NT2/D1 (cell line): Measurements from ENCODE around the gene PANK2.
"Not testable (repeated sequence)": the region's sequence is repeated elsewhere in the genome, so short reads cannot be mapped to it uniquely, and the experiment has no call there.

Experiments used
- DNase-seq: peaks from one replicate; pipeline ENCODE4 v3.0.0-alpha.2; 2011; ENCODE audit warnings: low read depth, low spot score
- H3K27me3 ChIP-seq: 2 replicates; pipeline ENCODE4 v1.6.0; 2011; ENCODE audit warnings: mild to moderate bottlenecking; ENCODE audit not compliant: insufficient read length, insufficient read depth
- H3K36me3 ChIP-seq: 2 replicates; pipeline ENCODE4 v1.6.1; 2011; ENCODE audit warnings: mild to moderate bottlenecking, low read length, mixed read lengths; ENCODE audit not compliant: insufficient read depth, insufficient read length
- H3K4me1 ChIP-seq: 2 replicates; pipeline ENCODE4 v1.5.1; 2011; ENCODE audit not compliant: insufficient read depth, insufficient read length
- H3K4me3 ChIP-seq: 2 replicates; pipeline ENCODE4 v1.5.1; 2011; ENCODE audit warnings: low read depth; ENCODE audit not compliant: insufficient read length
- H3K9ac ChIP-seq: 2 replicates; pipeline ENCODE4 v1.6.0; 2011; ENCODE audit warnings: low read depth; ENCODE audit not compliant: insufficient read length
- H3K9me3 ChIP-seq: 2 replicates; pipeline ENCODE4 v1.5.1; 2011; ENCODE audit warnings: mild to moderate bottlenecking, low read length; ENCODE audit not compliant: insufficient read depth
- SUZ12 ChIP-seq: IDR thresholded peaks from 2 replicates; pipeline ENCODE4 v1.6.1; 2011; ENCODE audit not compliant: insufficient read length, insufficient read depth; ENCODE audit errors: extremely low read depth
- YY1 ChIP-seq: IDR thresholded peaks from 2 replicates; pipeline ENCODE4 v1.6.1; 2011; ENCODE audit not compliant: insufficient read length, insufficient read depth
- ZNF274 ChIP-seq: IDR thresholded peaks from 2 replicates; pipeline ENCODE4 v1.6.1; 2011; ENCODE audit warnings: mild to moderate bottlenecking, low read depth, low read length

The PANK2 gene

DNA sequence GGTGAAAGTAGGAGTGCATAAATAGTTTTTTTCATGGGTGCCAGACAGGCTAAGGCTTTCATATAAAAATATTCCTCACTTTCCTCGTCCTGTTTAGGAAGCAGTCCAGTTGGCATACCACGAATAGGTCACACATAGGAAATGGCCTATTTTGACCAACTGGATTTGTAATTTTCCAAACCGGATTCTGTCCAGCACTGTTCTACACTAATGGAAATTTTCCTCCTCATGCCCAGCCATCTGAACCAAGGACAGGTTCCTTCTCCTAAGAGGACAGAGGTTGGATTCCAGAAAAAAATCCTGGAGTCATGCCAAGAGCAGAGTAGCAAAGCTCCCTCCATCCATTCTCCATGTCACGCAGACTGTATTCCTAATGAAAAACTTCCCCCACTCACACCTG is 43.1 kb downstream of the PANK2 start:
- DNase-seq: no peak
- Histone ChIP-seq H3K4me3 (no peak overlapping the region), H3K27me3 (no peaks in the 10 kb centered on the region), H3K9me3 (no peaks in the 10 kb centered on the region), H3K9ac (no peak overlapping the region), H3K36me3 (peaks cover 26% of the 10 kb centered on the region), H3K4me1 (no peaks in the 10 kb centered on the region)
- TF ChIP-seq ZNF274 (no peak), SUZ12 (no peak), YY1 (no peak)

DNA sequence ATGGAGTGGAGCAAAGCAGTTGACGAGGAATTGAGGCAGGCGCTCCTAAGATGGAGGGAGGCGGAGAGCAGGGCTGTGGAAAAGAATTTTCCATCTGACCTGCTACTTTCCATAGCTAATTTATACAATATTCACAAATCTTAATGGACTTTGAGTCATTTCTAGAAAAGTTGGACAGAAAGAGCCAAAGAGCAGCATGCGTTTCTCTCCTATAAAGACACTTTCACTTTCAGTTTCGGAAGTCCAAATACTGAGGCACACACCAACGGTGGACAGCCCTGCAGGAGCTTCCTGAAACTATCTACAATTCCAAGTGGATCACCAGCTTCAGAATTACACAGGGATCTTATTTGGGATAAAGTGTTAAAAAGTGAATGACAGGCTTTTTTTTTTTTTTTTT is 43.5 kb downstream of the PANK2 start:
- H3K4me1 ChIP-seq: no peaks in the 10 kb centered on the region
- no peaks in the 10 kb centered on the region for H3K27me3 ChIP-seq
- no peak for DNase-seq
- H3K9me3 ChIP-seq: no peaks in the 10 kb centered on the region
- TF ChIP-seq SUZ12: no peak
- no peak for TF ChIP-seq YY1
- TF ChIP-seq ZNF274: no peak
- H3K9ac ChIP-seq: no peak overlapping the region
- H3K36me3 ChIP-seq: peaks cover 26% of the 10 kb centered on the region
- no peak overlapping the region for H3K4me3 ChIP-seq

- Histone ChIP-seq H3K9ac (no peak overlapping the region), H3K4me1 (no peaks in the 10 kb centered on the region), H3K27me3 (no peaks in the 10 kb centered on the region), H3K4me3 (no peak overlapping the region), H3K9me3 (no peaks in the 10 kb centered on the region), H3K36me3 (peaks cover 26% of the 10 kb centered on the region)
- no peak for DNase-seq
- TF ChIP-seq ZNF274: no peak
- no peak for TF ChIP-seq YY1
- no peak for TF ChIP-seq SUZ12
Observed at GRCh38 chr20:3933218-3933617, 44.0 kb downstream of the PANK2 start.

GRCh38 chr20:3934624-3935023 is 45.4 kb downstream of the PANK2 start:
- no peaks in the 10 kb centered on the region for H3K27me3 ChIP-seq
- H3K9ac ChIP-seq: no peak overlapping the region
- H3K4me1 ChIP-seq: no peaks in the 10 kb centered on the region
- no peak overlapping the region for H3K4me3 ChIP-seq
- peaks cover 5% of the 10 kb centered on the region; the same call in 1 of the 2 replicates for H3K9me3 ChIP-seq
- peaks cover 26% of the 10 kb centered on the region for H3K36me3 ChIP-seq
- TF ChIP-seq SUZ12 (no peak), ZNF274 (no peak), YY1 (no peak)
- no peak for DNase-seq

GRCh38 chr20:3935295-3935955 is 46.2 kb downstream of the PANK2 start:
- Histone ChIP-seq H3K27me3 (no peaks in the 10 kb centered on the region), H3K4me3 (no peak overlapping the region), H3K9ac (no peak overlapping the region), H3K9me3 (peaks cover 13% of the 10 kb centered on the region), H3K4me1 (no peaks in the 10 kb centered on the region), H3K36me3 (peaks cover 26% of the 10 kb centered on the region)
- TF ChIP-seq ZNF274 (no peak), SUZ12 (no peak), YY1 (no peak)
- DNase-seq: no peak

DNA sequence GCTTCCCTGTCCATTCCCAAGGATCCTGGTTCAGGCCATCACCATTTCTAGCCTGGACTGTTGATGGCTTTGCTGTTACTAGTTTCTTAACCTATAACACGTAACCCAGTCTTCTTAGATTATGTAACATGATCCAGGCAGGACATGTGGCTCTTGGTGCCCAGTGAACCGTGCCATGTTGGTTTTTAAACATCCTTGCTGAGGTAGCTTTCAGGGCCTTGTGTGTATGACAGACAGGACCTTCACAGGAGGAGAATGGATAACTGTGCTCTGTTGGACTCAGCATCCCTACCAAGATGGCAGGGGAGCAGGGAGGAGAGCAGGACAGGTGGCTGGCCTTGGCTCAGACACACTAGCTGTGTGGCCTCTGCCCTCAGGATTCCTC is 46.8 kb downstream of the PANK2 start:
- no peaks in the 10 kb centered on the region for H3K4me1 ChIP-seq
- DNase-seq: no peak
- H3K9me3 ChIP-seq: peaks cover 15% of the 10 kb centered on the region
- H3K27me3 ChIP-seq: no peaks in the 10 kb centered on the region
- H3K4me3 ChIP-seq: no peak overlapping the region
- TF ChIP-seq YY1 (no peak), ZNF274 (no peak), SUZ12 (no peak)
- peaks cover 30% of the 10 kb centered on the region for H3K36me3 ChIP-seq
- no peak overlapping the region for H3K9ac ChIP-seq

DNA sequence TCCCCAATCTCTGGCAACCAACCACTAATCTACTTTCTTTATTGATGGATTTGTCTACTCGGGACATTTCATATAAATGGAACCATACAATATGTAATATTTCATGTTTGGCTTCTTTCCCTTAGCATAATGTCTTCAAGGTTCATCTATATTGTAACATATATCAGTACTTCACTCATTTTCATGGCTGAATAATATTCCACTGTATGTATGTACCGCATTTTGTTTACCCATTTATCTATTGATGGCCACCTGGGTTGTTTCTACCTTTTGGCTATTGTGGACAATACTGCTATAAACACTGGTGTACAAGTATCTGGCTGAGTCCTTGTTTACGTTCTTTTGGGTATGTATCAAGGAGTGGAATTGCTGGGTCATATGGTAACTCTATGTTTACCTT is 48.4 kb downstream of the PANK2 start:
- Histone ChIP-seq H3K36me3 (peaks cover 28% of the 10 kb centered on the region), H3K9me3 (peaks cover 15% of the 10 kb centered on the region), H3K27me3 (no peaks in the 10 kb centered on the region), H3K4me1 (no peaks in the 10 kb centered on the region), H3K9ac (no peak overlapping the region), H3K4me3 (no peak overlapping the region)
- DNase-seq: no peak
- no peak for TF ChIP-seq YY1
- TF ChIP-seq ZNF274: no peak
- TF ChIP-seq SUZ12: no peak

GRCh38 chr20:3940905-3941304 is 51.7 kb downstream of the PANK2 start:
- Histone ChIP-seq H3K4me1 (no peaks in the 10 kb centered on the region), H3K36me3 (peaks cover 19% of the 10 kb centered on the region), H3K9ac (no peak overlapping the region), H3K9me3 (peaks cover 15% of the 10 kb centered on the region), H3K27me3 (no peaks in the 10 kb centered on the region), H3K4me3 (no peak overlapping the region)
- TF ChIP-seq ZNF274: no peak
- TF ChIP-seq SUZ12: no peak
- TF ChIP-seq YY1: no peak
- no peak for DNase-seq

DNA sequence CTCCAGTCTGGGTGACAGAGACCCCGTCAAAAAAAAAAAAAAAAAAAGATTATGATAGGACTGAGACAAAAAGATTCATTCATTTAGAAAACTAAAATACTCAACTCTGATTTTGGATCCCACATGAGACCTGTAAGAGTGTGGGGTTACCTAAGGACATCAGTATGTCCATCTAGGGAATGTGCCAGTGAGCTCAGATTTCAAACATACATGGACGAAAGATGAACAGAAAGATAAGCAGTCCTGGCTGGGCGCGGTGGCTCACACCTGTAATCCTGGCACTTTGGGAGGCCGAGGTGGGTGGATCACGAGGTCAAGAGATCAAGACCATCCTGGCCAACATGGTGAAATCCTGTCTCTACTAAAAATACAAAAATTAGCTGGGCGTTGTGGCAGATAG is 57.5 kb downstream of the PANK2 start:
- DNase-seq, H3K27me3 ChIP-seq, H3K4me3 ChIP-seq, H3K9me3 ChIP-seq, H3K4me1 ChIP-seq, H3K9ac ChIP-seq: not testable (repeated sequence)
- peaks cover 13% of the 10 kb centered on the region for H3K36me3 ChIP-seq
